Hepatocyte (in vitro differentiated cells): Measurements from ENCODE around the gene GALNT18. TPM values are rescaled to one million over a fixed set of nuclear protein-coding genes. Genes with fewer than 3 reads are reported as not detected.

Experiments
- DNase-seq: peaks from one replicate; pipeline ENCODE4 v3.0.0-alpha.2; 2016; ENCODE audit warnings: low spot score
- H2AFZ ChIP-seq: fragments of 200-600 bp; sonication (generic); 2 replicates; pipeline ENCODE4 v1.6.0; 2016; ENCODE audit warnings: antibody characterized with exemption, mild to moderate bottlenecking
- H3K27ac ChIP-seq: fragments of 200-600 bp; sonication (generic); 2 replicates; pipeline ENCODE4 v1.5.1; 2016; ENCODE audit warnings: mild to moderate bottlenecking
- H3K27me3 ChIP-seq: fragments of 200-600 bp; sonication (generic); 2 replicates; pipeline ENCODE4 v1.6.1; 2016
- H3K36me3 ChIP-seq: fragments of 200-600 bp; sonication (generic); replicated peaks from 2 replicates; pipeline ENCODE4 v1.5.1; 2016; ENCODE audit warnings: low read depth; ENCODE audit not compliant: insufficient read depth
- H3K4me1 ChIP-seq: fragments of 200-600 bp; sonication (generic); 2 replicates; pipeline ENCODE4 v1.5.1; 2016; ENCODE audit warnings: mild to moderate bottlenecking, moderate library complexity; ENCODE audit not compliant: insufficient read depth
- H3K4me2 ChIP-seq: fragments of 200-600 bp; sonication (generic); 2 replicates; pipeline ENCODE4 v1.6.0; 2016
- H3K4me3 ChIP-seq: fragments of 200-600 bp; sonication (generic); 2 replicates; pipeline ENCODE4 v1.5.1; 2016; ENCODE audit warnings: mild to moderate bottlenecking
- H3K79me2 ChIP-seq: fragments of 200-600 bp; sonication (generic); 2 replicates; pipeline ENCODE4 v1.6.0; 2017; ENCODE audit warnings: mild to moderate bottlenecking
- H3K9me2 ChIP-seq: fragments of 200-600 bp; sonication (generic); replicated peaks from 2 replicates; pipeline ENCODE4 v1.6.0; 2017; ENCODE audit warnings: mild to moderate bottlenecking; ENCODE audit not compliant: insufficient read depth
- H3K9me3 ChIP-seq: fragments of 200-600 bp; sonication (generic); 2 replicates; pipeline ENCODE4 v1.5.1; 2016; ENCODE audit warnings: low read depth, mild to moderate bottlenecking
- H4K20me1 ChIP-seq: fragments of 200-600 bp; sonication (generic); 2 replicates; pipeline ENCODE4 v1.6.0; 2016; ENCODE audit warnings: mild to moderate bottlenecking; ENCODE audit not compliant: insufficient read depth, poor library complexity, severe bottlenecking
- EZH2 ChIP-seq: fragments of 200-600 bp; sonication (generic); IDR thresholded peaks from 2 replicates; pipeline ENCODE4 v1.6.1; 2016; ENCODE audit warnings: antibody characterized with exemption, mild to moderate bottlenecking, borderline replicate concordance
- EZH2phosphoT487 ChIP-seq: fragments of 200-600 bp; sonication (generic); IDR thresholded peaks from one replicate; pipeline ENCODE4 v1.6.1; 2018; ENCODE audit warnings: antibody characterized with exemption, mild to moderate bottlenecking, low read depth, moderate library complexity; ENCODE audit not compliant: unreplicated experiment, severe bottlenecking
- WGBS: methylation state at CpG from one replicate; pipeline ENCODE4 v1.1.6; 2016; ENCODE audit warnings: low lambda C conversion rate; ENCODE audit errors: missing lambda C conversion rate; 5-methylcytosine and 5-hydroxymethylcytosine counted together
- polyA plus RNA-seq: library from polyadenylated mRNA; unstranded; fragments of >200 nt; fragmentation: Nextera tagmentation; extraction: Ambion mirVana; gene quantifications from 2 replicates; pipeline ENCODE4 v1.2.1, GENCODE V29; 2016
- total RNA-seq: library from RNA; depleted of rRNA; stranded (reverse); fragments of >200 nt; gene quantifications from 2 replicates; pipeline ENCODE4 v1.2.3, GENCODE V29; 2014
- TF ChIP-seq, protein P1 (sequence below): fragments of 200-600 bp; sonication (generic); IDR thresholded peaks from 2 replicates; pipeline ENCODE4 v1.5.1; 2016; ENCODE audit warnings: antibody characterized with exemption, mild to moderate bottlenecking; ENCODE audit not compliant: poor library complexity

Gene GALNT18
- total and polyA plus RNA-seq, 2 experiments from 2014 or later = 11.6 to 22.4 TPM

DNA sequence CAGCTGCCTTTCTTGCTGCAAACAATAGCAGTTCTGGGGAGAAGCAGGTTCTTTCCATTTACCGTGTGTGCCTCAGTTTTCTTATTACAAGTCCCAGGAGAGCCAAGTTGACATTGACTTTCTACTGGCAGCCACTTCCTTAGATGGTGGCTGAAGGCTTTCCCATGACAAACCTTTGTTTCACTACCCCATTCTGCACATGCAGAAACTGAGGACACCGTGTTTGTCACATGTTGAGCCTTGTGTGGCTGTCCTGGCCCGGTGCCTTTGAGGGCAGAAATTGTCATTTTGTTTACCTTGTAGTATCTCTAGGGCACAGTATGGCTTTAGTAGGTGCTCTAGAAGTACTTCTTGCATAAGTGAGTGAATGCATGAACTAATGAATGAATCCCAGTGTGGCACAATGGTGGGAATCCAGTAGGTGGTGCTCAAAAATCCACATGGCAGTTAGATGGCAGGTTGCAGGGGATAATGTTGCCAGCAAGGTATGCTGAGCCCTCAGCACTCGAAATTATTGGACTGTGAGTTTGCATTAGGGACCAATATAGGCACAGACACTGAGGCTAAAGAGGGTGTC is 370.3 kb downstream of the GALNT18 start:
- H3K4me2 ChIP-seq = no peak overlapping the region
- H3K36me3 ChIP-seq = no peaks in the 10 kb centered on the region
- H3K4me1 ChIP-seq = no peaks in the 10 kb centered on the region
- no peak overlapping the region for H3K27ac ChIP-seq
- no peaks in the 10 kb centered on the region for H3K27me3 ChIP-seq
- H3K9me3 ChIP-seq = no peaks in the 10 kb centered on the region
- no peak overlapping the region for H3K4me3 ChIP-seq
- H4K20me1 ChIP-seq = no peaks in the 10 kb centered on the region
- 92% methylated on average over 4 of the region's 4 CpGs for WGBS
- H3K79me2 ChIP-seq = no peaks in the 10 kb centered on the region
- H2AFZ ChIP-seq = no peak overlapping the region
- no peak for DNase-seq
- TF ChIP-seq EZH2phosphoT487 (no peak), EZH2 (no peak)
- TF ChIP-seq, protein P1, sequence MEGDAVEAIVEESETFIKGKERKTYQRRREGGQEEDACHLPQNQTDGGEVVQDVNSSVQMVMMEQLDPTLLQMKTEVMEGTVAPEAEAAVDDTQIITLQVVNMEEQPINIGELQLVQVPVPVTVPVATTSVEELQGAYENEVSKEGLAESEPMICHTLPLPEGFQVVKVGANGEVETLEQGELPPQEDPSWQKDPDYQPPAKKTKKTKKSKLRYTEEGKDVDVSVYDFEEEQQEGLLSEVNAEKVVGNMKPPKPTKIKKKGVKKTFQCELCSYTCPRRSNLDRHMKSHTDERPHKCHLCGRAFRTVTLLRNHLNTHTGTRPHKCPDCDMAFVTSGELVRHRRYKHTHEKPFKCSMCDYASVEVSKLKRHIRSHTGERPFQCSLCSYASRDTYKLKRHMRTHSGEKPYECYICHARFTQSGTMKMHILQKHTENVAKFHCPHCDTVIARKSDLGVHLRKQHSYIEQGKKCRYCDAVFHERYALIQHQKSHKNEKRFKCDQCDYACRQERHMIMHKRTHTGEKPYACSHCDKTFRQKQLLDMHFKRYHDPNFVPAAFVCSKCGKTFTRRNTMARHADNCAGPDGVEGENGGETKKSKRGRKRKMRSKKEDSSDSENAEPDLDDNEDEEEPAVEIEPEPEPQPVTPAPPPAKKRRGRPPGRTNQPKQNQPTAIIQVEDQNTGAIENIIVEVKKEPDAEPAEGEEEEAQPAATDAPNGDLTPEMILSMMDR = no peak
- no peaks in the 10 kb centered on the region for H3K9me2 ChIP-seq

DNA sequence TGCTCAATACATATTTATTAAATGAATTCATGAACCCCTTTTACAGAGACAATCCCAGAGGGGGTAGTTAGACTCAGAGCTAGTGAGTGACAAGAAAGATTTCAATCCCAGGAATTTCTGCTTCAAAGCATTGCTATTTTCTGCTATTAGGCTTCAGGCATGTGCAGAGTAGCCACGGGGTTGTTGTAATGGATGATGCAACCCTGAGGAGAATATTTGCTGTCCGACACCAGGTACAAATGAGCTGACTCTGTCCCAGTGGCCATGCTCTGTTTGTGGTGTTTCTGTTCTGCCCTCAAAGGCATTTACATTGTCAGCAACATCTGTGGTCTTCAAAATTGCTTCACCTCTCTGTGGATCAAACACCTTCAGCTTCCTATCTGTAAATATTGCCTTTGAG is 371.3 kb downstream of the GALNT18 start:
- Histone ChIP-seq H3K4me1 (no peaks in the 10 kb centered on the region), H3K27me3 (no peaks in the 10 kb centered on the region), H3K36me3 (no peaks in the 10 kb centered on the region), H2AFZ (no peak overlapping the region), H3K27ac (no peak overlapping the region), H3K4me2 (no peak overlapping the region), H3K9me2 (no peaks in the 10 kb centered on the region), H3K79me2 (no peaks in the 10 kb centered on the region), H3K9me3 (no peaks in the 10 kb centered on the region), H3K4me3 (no peak overlapping the region), H4K20me1 (no peaks in the 10 kb centered on the region)
- WGBS = 24% methylated on average over 2 of the region's 2 CpGs
- DNase-seq = peak; percentile 37
- TF ChIP-seq, protein P1 = no peak
- TF ChIP-seq EZH2phosphoT487 (no peak), EZH2 (no peak)

DNA sequence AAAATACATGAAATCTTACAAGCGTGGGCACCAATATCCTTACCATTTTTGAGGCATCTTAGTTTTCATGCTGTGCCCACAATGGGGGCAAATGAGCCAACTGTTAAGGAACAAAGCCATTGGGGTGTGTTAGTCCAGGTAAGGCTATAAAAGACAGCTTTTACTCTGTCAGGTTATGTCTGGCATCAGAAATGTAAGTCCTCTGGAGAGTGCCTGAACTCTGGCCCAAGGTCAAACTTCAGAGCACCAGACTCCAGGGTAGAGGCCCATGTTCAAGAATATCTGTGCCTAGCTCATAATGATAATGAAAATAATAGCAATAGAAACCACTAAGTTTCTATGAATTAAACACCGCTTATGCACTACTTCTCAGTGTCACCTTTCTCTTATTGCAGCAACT is 374.2 kb downstream of the GALNT18 start:
- 79% methylated on average over 2 of the region's 2 CpGs for WGBS
- no peaks in the 10 kb centered on the region for H3K9me2 ChIP-seq
- no peak for DNase-seq
- no peak overlapping the region for H2AFZ ChIP-seq
- TF ChIP-seq EZH2phosphoT487 (no peak), EZH2 (no peak)
- TF ChIP-seq, protein P1 = no peak
- H3K36me3 ChIP-seq = no peaks in the 10 kb centered on the region
- H3K4me1 ChIP-seq = no peaks in the 10 kb centered on the region
- no peak overlapping the region for H3K4me2 ChIP-seq
- H3K27me3 ChIP-seq = no peaks in the 10 kb centered on the region
- no peak overlapping the region for H3K4me3 ChIP-seq
- no peaks in the 10 kb centered on the region for H4K20me1 ChIP-seq
- no peaks in the 10 kb centered on the region for H3K9me3 ChIP-seq
- H3K79me2 ChIP-seq = no peaks in the 10 kb centered on the region
- no peak overlapping the region for H3K27ac ChIP-seq

DNA sequence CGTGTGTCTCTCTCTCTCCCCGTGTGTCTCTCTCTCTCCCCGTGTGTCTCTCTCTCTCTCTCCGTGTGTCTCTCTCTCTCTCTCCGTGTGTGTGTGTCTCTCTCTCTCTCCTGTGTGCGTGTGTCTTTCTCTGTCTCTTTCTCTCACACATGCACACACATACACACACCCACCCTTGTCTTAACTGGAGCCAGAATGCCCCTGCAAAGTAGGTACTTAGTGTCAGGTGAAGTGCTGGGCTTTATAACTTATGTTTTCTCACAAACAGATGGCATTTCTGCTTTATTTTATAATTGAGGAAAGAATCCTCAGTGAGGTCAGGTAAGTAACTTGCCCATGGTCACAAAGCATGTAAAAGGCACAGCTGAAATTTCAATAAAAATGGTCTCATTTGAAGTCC is 374.7 kb downstream of the GALNT18 start:
- no peak overlapping the region for H2AFZ ChIP-seq
- no CpG with 5 or more reads among the region's 6 CpGs for WGBS
- no peaks in the 10 kb centered on the region for H4K20me1 ChIP-seq
- no peaks in the 10 kb centered on the region for H3K9me2 ChIP-seq
- H3K36me3 ChIP-seq = no peaks in the 10 kb centered on the region
- no peaks in the 10 kb centered on the region for H3K4me1 ChIP-seq
- H3K79me2 ChIP-seq = no peaks in the 10 kb centered on the region
- H3K4me2 ChIP-seq = no peak overlapping the region
- no peak overlapping the region for H3K27ac ChIP-seq
- H3K4me3 ChIP-seq = no peak overlapping the region
- H3K9me3 ChIP-seq = no peaks in the 10 kb centered on the region
- TF ChIP-seq EZH2 (no peak), EZH2phosphoT487 (no peak)
- TF ChIP-seq, protein P1 = no peak
- no peaks in the 10 kb centered on the region for H3K27me3 ChIP-seq
- no peak for DNase-seq
